DMS114 treated with DMSO at 0.1 percent for 48 hours (cell line): Measurements from ENCODE around the gene CDK6.

Experiments
- DNase-seq: peaks from one replicate; lab custom pipeline; 2025; ENCODE audit not compliant: unreplicated experiment; lab: John Stamatoyannopoulos, UW

The CDK6 gene

GRCh38 chr7:92652536-92652935, 183.8 kb downstream of the CDK6 start:
- no peak for DNase-seq

GRCh38 chr7:92650391-92650790, 186.0 kb downstream of the CDK6 start:
- DNase-seq: no peak

DNA sequence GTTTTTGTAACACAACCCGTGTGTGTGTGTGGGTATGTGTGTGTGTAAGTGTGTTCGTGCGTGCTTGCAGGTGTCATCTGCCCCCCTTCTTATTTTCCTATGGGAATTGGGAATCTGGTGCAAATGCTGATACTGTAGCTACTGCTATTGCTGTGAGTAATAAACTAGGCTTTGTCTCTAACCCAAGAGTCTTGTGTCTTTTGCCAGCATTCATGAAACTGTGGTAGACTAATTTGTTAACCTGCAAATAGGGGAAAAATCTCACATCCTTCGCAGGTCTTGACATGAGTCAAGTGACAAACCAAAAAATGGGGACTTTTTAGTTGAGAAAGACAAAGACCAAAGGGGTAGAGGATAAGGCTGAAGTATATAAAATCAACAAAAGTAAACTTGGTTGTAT, 188.3 kb downstream of the CDK6 start:
- no peak for DNase-seq

- DNase-seq: no peak
These were observed 188.7 kb downstream of the CDK6 start for GRCh38 chr7:92647652-92648051.

DNA sequence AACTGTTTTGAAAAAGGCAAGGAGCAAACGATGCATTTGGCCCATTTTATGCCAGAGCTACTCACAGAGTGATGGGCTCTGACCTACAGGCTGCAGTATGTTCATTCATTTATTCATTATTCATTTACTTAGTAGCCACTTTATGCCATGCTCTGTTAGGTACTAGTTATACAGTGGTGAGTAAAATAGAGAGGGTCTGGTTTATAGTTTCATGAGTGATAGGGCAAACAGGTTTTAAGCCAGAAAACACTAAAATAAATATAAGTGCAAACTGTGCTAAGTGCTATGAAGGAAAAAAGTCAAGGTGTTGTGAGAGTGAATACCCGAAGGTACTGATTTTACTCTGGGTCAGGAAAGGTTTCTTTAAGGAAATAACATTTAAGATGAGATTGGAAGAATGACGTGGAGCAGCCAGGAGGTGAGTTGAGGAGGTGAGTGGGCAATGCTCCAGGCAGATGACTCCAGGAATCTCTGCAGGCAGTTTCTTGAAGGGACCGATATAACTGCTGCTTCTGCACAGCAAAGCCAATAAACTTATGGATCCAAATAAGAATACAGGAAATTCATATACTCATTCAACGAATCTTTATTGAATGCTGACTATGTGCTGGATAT, 189.3 kb downstream of the CDK6 start:
- no peak for DNase-seq

GRCh38 chr7:92645114-92646061, 191.0 kb downstream of the CDK6 start:
- no peak for DNase-seq

- no peak for DNase-seq
These were observed 191.8 kb downstream of the CDK6 start for GRCh38 chr7:92644406-92645113.

- DNase-seq: no peak
These were observed 192.6 kb downstream of the CDK6 start for GRCh38 chr7:92643821-92644220.

- DNase-seq: no peak
These were observed 194.4 kb downstream of the CDK6 start for GRCh38 chr7:92641921-92642511.

GRCh38 chr7:92639966-92640365, 196.4 kb downstream of the CDK6 start:
- no peak for DNase-seq

DNA sequence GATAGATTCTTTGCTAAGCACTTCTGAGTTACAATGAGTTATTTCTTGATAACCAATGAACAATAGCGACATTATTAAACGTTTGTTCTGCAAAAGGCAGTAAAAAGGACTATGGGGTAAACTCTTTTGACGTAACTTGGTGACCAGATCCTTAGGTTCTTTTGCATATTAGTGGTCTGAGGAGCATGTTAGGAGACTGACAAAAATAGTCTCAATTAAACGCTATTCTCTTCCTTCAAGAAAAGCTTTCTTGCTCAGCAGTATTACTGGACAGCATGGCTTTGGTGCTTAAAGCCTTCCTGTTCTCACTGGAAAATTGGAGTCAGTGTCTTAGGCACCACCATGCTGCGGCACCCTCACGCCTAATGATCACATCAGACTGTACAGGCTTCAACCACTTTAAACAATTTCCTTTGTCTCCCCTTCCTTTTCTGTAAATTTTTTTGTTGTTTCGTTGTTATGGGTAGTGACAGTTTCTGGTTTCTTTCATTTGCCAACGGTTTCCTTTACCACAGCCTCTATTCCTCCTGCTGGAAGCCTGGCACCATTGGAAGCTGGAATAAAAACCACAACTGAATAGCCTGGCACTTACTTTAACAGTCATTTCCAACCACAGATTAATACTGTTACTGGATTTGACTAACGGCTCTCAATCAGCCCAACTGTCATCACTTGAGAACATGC, 197.0 kb downstream of the CDK6 start:
- no peak for DNase-seq

DNA sequence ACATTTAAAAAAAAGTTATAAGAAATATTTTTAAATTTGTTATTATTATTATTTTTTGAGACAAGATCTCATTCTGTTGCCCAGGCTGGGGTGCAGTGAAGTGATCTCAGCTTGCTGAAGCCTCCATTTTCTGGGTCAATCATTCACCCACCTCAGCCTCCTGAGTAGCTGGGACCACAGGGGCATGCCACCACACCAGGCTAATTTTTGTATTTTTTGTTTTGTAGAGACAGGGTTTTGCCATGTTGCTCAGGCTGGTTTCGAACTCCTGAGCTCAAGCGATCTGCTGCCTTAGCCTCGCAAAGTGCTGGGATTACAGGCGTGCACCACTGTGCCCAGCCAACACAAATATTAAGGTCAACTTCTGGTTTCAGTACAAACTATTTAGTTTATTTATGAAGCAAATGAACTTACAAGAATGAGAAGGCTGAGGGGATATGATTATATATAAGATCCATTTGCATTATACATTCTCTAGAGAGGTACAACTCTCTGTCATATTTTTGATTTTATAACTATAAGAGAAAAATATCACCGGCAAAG, 200.3 kb downstream of the CDK6 start:
- DNase-seq: no peak

- DNase-seq: no peak
These were observed 200.8 kb downstream of the CDK6 start for GRCh38 chr7:92635538-92635937.

DNA sequence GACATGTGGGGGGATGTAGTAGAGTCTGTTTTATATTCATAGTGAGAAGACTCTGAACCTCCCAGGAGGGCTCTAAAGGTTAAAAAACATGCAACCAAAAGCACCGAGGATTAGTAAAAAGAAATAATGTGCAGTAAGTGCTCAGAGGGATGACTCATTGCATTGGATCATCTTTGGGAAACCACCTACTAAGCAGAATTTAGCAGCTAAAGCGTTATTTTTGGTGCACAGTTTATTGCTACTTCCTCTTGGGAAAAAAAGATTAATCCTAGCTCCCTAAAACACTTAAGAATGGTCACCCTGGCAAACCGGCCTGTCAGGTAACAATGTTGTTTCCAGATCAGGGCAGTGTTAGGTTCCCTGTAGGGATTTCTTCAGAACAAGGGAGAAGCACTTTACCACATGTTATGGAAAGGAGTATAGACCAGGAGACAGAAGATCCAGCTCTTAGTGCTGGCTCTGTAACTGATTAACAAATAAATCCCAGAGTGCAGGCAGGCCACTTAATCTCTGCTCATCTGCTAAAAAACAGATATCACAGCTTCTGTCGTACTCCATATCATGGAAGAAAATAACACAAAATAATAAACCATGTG, 201.4 kb downstream of the CDK6 start:
- DNase-seq: no peak

GRCh38 chr7:92634205-92634604, 202.2 kb downstream of the CDK6 start:
- DNase-seq: no peak

- no peak for DNase-seq
These were observed 203.0 kb downstream of the CDK6 start for GRCh38 chr7:92633211-92633906.

DNA sequence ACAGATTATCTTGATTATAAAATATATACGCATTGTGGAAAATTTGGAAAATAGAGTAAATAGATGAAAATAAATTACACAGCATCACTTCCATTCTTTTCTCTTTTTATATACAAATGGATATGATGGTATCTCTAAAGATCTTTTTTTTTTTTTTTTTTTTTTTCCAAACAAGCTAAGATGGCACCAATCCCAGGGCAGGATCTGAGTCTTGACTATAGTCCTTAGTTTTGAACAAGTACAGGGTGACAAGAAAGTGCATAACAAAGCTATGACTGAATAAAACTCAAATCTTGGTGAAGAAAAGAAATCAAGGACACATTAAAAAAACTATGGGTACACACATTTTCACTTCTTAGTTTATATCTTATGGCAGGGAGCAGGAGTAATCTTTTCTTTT, 203.6 kb downstream of the CDK6 start:
- no peak for DNase-seq

DNA sequence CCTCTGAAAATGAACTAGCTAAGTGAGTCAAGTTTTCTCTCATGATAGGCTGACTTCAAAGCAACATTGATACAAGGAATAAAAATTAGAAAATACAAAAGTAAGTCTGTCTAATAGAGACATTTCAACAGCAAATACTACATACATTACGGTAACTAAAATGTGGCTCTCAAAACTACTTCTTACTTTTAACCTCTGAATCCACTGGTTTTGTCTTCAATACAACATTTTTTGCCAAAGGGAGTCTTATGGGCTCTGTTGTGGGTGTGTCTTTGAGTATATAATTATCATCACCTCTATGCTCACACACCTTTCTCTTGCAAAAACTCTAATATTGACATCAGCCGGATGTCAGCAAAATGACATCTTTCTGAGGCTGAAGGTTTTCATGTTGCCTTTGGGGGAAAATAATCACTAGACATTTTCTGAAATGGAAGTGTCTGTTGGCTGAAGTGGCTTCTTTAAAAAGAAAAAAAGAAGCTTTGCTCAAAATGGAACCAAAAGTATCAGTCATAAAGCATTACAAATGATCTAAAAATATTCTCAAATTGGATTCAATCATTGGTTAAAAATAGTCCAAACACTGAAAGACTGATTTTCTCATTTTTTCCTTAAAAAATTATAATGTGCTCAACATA, 204.4 kb downstream of the CDK6 start:
- no peak for DNase-seq
